Nephron progenitor cell (in vitro differentiated cells): ENCODE data around the gene ZNF362.

Experiments
- DNase-seq: peaks from one replicate; pipeline ENCODE4 v3.0.0; 2021
- H3K27ac Mint-ChIP-seq: 2 replicates; pipeline ENCODE4 v1.8.0; 2021; ENCODE audit warnings: mild to moderate bottlenecking, moderate library complexity, mixed read lengths
- H3K27me3 Mint-ChIP-seq: 2 replicates; pipeline ENCODE4 v1.8.0; 2021; ENCODE audit warnings: mild to moderate bottlenecking, low read depth, mixed read lengths; ENCODE audit not compliant: poor library complexity
- H3K36me3 Mint-ChIP-seq: 2 replicates; pipeline ENCODE4 v1.8.0; 2021; ENCODE audit warnings: low read depth, mixed read lengths
- H3K4me1 Mint-ChIP-seq: 2 replicates; pipeline ENCODE4 v1.8.0; 2021; ENCODE audit warnings: mixed read lengths
- H3K4me3 Mint-ChIP-seq: 2 replicates; pipeline ENCODE4 v1.8.0; 2021; ENCODE audit warnings: mild to moderate bottlenecking, moderate library complexity, mixed read lengths
- H3K9me3 Mint-ChIP-seq: 2 replicates; pipeline ENCODE4 v1.8.0; 2021; ENCODE audit warnings: mild to moderate bottlenecking, moderate library complexity, mixed read lengths
- CTCF ChIP-seq: fragments of 200-600 bp; sonication (generic); IDR thresholded peaks from 2 replicates; pipeline ENCODE4 v1.5.0; 2021; ENCODE audit warnings: antibody characterized with exemption

ZNF362 gene

DNA sequence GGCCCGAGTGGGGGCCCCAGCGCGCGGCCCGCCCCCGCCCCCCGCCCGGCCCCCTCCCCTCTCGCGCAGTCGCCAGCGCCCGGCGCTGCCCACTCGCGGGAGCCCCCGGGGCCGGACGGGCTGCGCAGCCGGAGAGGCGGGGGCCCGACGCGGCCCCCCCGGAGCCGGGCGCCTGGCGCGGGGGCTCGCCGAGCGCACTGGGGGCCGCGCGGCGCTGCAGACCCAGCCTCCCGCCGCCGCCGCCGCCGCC, 146 bp upstream of the ZNF362 start:
- no peak for DNase-seq
- H3K36me3 Mint-ChIP-seq: peaks cover 6% of the 10 kb centered on the region
- peaks cover 55% of the 10 kb centered on the region for H3K4me1 Mint-ChIP-seq
- no peaks in the 10 kb centered on the region for H3K9me3 Mint-ChIP-seq
- no peak for TF ChIP-seq CTCF
- H3K27ac Mint-ChIP-seq: no peak overlapping the region
- H3K4me3 Mint-ChIP-seq: peak overlapping the region; percentile 66
- peaks cover 9% of the 10 kb centered on the region for H3K27me3 Mint-ChIP-seq

GRCh38 chr1:33257207-33257771, 997 bp downstream of the ZNF362 start:
- DNase-seq: no peak
- peaks cover 15% of the 10 kb centered on the region for H3K36me3 Mint-ChIP-seq
- peak overlapping the region; percentile 99 for H3K4me3 Mint-ChIP-seq
- H3K27me3 Mint-ChIP-seq: peaks cover 9% of the 10 kb centered on the region
- H3K4me1 Mint-ChIP-seq: peaks cover 63% of the 10 kb centered on the region
- no peak for TF ChIP-seq CTCF
- peak overlapping the region; percentile 98 for H3K27ac Mint-ChIP-seq
- no peaks in the 10 kb centered on the region for H3K9me3 Mint-ChIP-seq

- Mint-ChIP-seq H3K36me3 (peaks cover 21% of the 10 kb centered on the region), H3K4me3 (peak overlapping the region; percentile 99), H3K4me1 (peaks cover 68% of the 10 kb centered on the region), H3K9me3 (no peaks in the 10 kb centered on the region), H3K27ac (peak overlapping the region; percentile 62), H3K27me3 (peaks cover 9% of the 10 kb centered on the region)
- TF ChIP-seq CTCF: no peak
- peak; percentile 23 for DNase-seq
Observed at GRCh38 chr1:33257772-33258712, 1.8 kb downstream of the ZNF362 start.

- no peak for DNase-seq
- H3K4me1 Mint-ChIP-seq: peaks cover 68% of the 10 kb centered on the region
Observed at GRCh38 chr1:33258788-33259274, 2.5 kb downstream of the ZNF362 start.

GRCh38 chr1:33259879-33260278, 3.6 kb downstream of the ZNF362 start:
- Mint-ChIP-seq H3K36me3 (peaks cover 21% of the 10 kb centered on the region), H3K9me3 (no peaks in the 10 kb centered on the region), H3K27ac (no peak overlapping the region), H3K4me3 (no peak overlapping the region), H3K4me1 (peaks cover 57% of the 10 kb centered on the region), H3K27me3 (peaks cover 3% of the 10 kb centered on the region)
- no peak for TF ChIP-seq CTCF
- DNase-seq: no peak

More at GRCh38 chr1:33258788-33259274, 2.5 kb downstream of the ZNF362 start:
- no peak for TF ChIP-seq CTCF
- Mint-ChIP-seq H3K9me3 (no peaks in the 10 kb centered on the region), H3K27ac (peak overlapping the region; percentile 61), H3K27me3 (peaks cover 9% of the 10 kb centered on the region), H3K36me3 (peaks cover 21% of the 10 kb centered on the region), H3K4me3 (peak overlapping the region; percentile 99)
